HepG2 (cell line): ENCODE results near the gene TRIM4. TPM values are rescaled to one million over a fixed set of nuclear protein-coding genes. Genes with fewer than 3 reads are reported as not detected.

Source experiments
- ETV5 ChIP-seq: IDR thresholded peaks from 2 replicates; pipeline ENCODE4 v1.6.1; 2018; ENCODE audit warnings: missing biosample characterization, missing genetic modification reagents, inconsistent platforms, borderline replicate concordance
- FOXA1 ChIP-seq, 2 experiments: fragments of 450-650 bp in 1 of 2; sonication (generic) in 1 of 2; formaldehyde crosslinking in 1 of 2; IDR thresholded peaks; 2 replicates each; pipeline versions ENCODE4 v1.4.0 to v1.6.1; 2016 to 2020; ENCODE audit warnings: missing genetic modification reagents in 1 of 2
- FOXC1 ChIP-seq: sonication (generic); formaldehyde crosslinking; IDR thresholded peaks from 2 replicates; pipeline ENCODE4 v1.8.0; 2022; ENCODE audit warnings: mild to moderate bottlenecking, missing genetic modification reagents, borderline replicate concordance
- FOXJ3 ChIP-seq: sonication (generic); formaldehyde crosslinking; IDR thresholded peaks from 2 replicates; pipeline ENCODE4 v1.4.0; 2020; ENCODE audit warnings: missing genetic modification reagents, mild to moderate bottlenecking, borderline replicate concordance
- FOXO1 ChIP-seq: sonication (generic); formaldehyde crosslinking; IDR thresholded peaks from 2 replicates; pipeline ENCODE4 v1.4.0; 2020; ENCODE audit warnings: missing genetic modification reagents
- GATAD2A ChIP-seq: IDR thresholded peaks from 2 replicates; pipeline ENCODE4 v1.6.1; 2016
- HDAC2 ChIP-seq: sonication (generic); formaldehyde crosslinking; IDR thresholded peaks from 2 replicates; pipeline ENCODE4 v1.4.0; 2020; ENCODE audit warnings: missing genetic modification reagents
- KLF6 ChIP-seq: IDR thresholded peaks from 2 replicates; pipeline ENCODE4 v1.8.0; 2016; ENCODE audit warnings: missing biosample characterization, missing genetic modification reagents
- MIER3 ChIP-seq: IDR thresholded peaks from 2 replicates; pipeline ENCODE4 v1.6.1; 2016; ENCODE audit warnings: missing compliant biosample characterization, borderline replicate concordance
- MIXL1 ChIP-seq: IDR thresholded peaks from 2 replicates; pipeline ENCODE4 v1.6.1; 2016
- NFE2L2 ChIP-seq: fragments of 150-350 bp; IDR thresholded peaks from 2 replicates; pipeline ENCODE4 v1.6.1; 2014; ENCODE audit warnings: low read length
- ZMYM4 ChIP-seq: sonication (generic); formaldehyde crosslinking; IDR thresholded peaks from 2 replicates; pipeline ENCODE4 v1.8.1; 2023; ENCODE audit warnings: mild to moderate bottlenecking, missing genetic modification reagents
- ZNF180 ChIP-seq: sonication (generic); formaldehyde crosslinking; IDR thresholded peaks from 2 replicates; pipeline ENCODE4 v1.4.0; 2020; ENCODE audit warnings: low read depth, missing genetic modification reagents, borderline replicate concordance
- polyA plus RNA-seq, 8 experiments: library from polyadenylated mRNA; depleted of rRNA in 3 of 8; stranded (reverse) in 7 of 8; unstranded in 1 of 8; fragments of >200 nt; fragmentation: Illumina TruSeq in 4 of 8; extraction: Trizol in 4 of 8; gene quantifications; 2 replicates each; pipeline versions ENCODE4 v1.2.1 to v1.2.3, GENCODE V29; 2011 to 2016; ENCODE audit warnings: low read depth in 4 of 8, missing spikeins in 1 of 8, mixed read lengths in 1 of 8; ENCODE audit not compliant: insufficient read depth in 1 of 8
- total RNA-seq, 5 experiments: library from RNA; depleted of rRNA; stranded (reverse); fragments of >200 nt; fragmentation: Illumina TruSeq; extraction: Trizol; gene quantifications; 2 replicates each; pipeline ENCODE4 v1.2.3, GENCODE V29; 2016; ENCODE audit warnings: low read depth in 1 of 5
- TF ChIP-seq, protein P1 (sequence below): sonication (generic); formaldehyde crosslinking; IDR thresholded peaks from 2 replicates; pipeline ENCODE4 v1.5.0; 2020; ENCODE audit warnings: missing genetic modification reagents
- TF ChIP-seq, protein P2 (sequence below): IDR thresholded peaks from 2 replicates; pipeline ENCODE4 v1.6.1; 2018; ENCODE audit warnings: missing genetic modification reagents, mild to moderate bottlenecking, missing compliant biosample characterization
- TF ChIP-seq, protein P3 (sequence below): IDR thresholded peaks from 2 replicates; pipeline ENCODE4 v1.6.1; 2016
- TF ChIP-seq, protein P4 (sequence below): IDR thresholded peaks from 2 replicates; pipeline ENCODE4 v1.6.1; 2016; ENCODE audit warnings: mild to moderate bottlenecking, missing biosample characterization, missing genetic modification reagents
- TF ChIP-seq, protein P5 (sequence below): sonication (generic); formaldehyde crosslinking; IDR thresholded peaks from 2 replicates; pipeline ENCODE4 v1.8.0; 2022; ENCODE audit warnings: missing genetic modification reagents, low read depth, mild to moderate bottlenecking, borderline replicate concordance
- TF ChIP-seq, protein P6 (sequence below), 2 experiments: sonication (generic) in 1 of 2; formaldehyde crosslinking in 1 of 2; IDR thresholded peaks; 2 replicates each; pipeline versions ENCODE4 v1.5.1 to v1.6.1; 2011 to 2020; ENCODE audit warnings: borderline replicate concordance in 1 of 2, low read depth in 1 of 2, low read length in 1 of 2, mild to moderate bottlenecking in 1 of 2, missing genetic modification reagents in 1 of 2, moderate library complexity in 1 of 2
- TF ChIP-seq, protein P7 (sequence below): sonication (generic); formaldehyde crosslinking; IDR thresholded peaks from 2 replicates; pipeline ENCODE4 v1.4.0; 2020; ENCODE audit warnings: missing genetic modification reagents, mild to moderate bottlenecking, borderline replicate concordance

The TRIM4 gene
- total and polyA plus RNA-seq, 2 of the 13 experiments (the other 11 are each of a cell fraction or from before 2014, with no cell fraction given), result 17.6 to 21.7 TPM

DNA sequence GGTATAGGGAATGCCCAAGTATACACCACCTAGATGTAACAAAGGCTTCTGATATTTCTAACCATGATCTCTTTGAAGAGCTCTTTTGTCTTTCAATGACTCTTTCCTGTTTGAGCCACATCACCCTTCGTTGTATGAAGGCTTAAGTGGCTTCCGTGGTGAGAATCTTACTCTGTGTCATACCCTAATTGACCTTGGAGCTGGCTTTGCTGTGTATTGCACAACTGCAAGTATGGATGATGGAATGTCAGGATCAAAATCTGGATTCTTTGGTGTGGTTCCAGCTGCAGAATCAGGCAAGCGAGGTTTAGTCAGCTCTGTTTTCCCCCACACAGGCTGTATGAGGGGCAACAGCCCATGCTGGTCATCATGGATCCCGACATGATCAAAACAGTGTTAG lies 75.5 kb downstream of the TRIM4 start (continued):
- peak; percentile 90 for TF ChIP-seq GATAD2A
- no peak for TF ChIP-seq ZNF180
- TF ChIP-seq, protein P1, sequence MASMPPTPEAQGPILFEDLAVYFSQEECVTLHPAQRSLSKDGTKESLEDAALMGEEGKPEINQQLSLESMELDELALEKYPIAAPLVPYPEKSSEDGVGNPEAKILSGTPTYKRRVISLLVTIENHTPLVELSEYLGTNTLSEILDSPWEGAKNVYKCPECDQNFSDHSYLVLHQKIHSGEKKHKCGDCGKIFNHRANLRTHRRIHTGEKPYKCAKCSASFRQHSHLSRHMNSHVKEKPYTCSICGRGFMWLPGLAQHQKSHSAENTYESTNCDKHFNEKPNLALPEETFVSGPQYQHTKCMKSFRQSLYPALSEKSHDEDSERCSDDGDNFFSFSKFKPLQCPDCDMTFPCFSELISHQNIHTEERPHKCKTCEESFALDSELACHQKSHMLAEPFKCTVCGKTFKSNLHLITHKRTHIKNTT (CRISPR knock-in tag), result no peak
- TF ChIP-seq, protein P2, sequence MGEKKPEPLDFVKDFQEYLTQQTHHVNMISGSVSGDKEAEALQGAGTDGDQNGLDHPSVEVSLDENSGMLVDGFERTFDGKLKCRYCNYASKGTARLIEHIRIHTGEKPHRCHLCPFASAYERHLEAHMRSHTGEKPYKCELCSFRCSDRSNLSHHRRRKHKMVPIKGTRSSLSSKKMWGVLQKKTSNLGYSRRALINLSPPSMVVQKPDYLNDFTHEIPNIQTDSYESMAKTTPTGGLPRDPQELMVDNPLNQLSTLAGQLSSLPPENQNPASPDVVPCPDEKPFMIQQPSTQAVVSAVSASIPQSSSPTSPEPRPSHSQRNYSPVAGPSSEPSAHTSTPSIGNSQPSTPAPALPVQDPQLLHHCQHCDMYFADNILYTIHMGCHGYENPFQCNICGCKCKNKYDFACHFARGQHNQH (CRISPR knock-in tag), result no peak
- TF ChIP-seq, protein P3, sequence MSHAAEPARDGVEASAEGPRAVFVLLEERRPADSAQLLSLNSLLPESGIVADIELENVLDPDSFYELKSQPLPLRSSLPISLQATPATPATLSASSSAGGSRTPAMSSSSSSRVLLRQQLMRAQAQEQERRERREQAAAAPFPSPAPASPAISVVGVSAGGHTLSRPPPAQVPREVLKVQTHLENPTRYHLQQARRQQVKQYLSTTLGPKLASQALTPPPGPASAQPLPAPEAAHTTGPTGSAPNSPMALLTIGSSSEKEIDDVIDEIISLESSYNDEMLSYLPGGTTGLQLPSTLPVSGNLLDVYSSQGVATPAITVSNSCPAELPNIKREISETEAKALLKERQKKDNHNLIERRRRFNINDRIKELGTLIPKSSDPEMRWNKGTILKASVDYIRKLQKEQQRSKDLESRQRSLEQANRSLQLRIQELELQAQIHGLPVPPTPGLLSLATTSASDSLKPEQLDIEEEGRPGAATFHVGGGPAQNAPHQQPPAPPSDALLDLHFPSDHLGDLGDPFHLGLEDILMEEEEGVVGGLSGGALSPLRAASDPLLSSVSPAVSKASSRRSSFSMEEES (CRISPR knock-in tag), result peak; percentile 44; the same call in 1 of the 2 replicates
- TF ChIP-seq, protein P4, sequence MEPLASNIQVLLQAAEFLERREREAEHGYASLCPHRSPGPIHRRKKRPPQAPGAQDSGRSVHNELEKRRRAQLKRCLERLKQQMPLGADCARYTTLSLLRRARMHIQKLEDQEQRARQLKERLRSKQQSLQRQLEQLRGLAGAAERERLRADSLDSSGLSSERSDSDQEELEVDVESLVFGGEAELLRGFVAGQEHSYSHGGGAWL, result no peak
- TF ChIP-seq NFE2L2, result no peak
- TF ChIP-seq, protein P5, sequence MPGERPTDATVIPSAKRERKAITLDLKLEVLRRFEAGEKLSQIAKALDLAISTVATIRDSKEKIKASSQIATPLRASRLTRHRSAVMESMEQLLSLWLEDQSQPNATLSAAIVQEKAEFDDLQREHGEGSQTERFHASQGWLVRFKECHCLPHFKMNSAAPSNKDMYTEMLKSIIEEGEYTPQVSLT, result no peak
- TF ChIP-seq FOXA1 (IDR thresholded peaks at IDR 0.05), result no peak
- TF ChIP-seq FOXA1 (CRISPR knock-in tag; IDR thresholded peaks at IDR 0.05), result 0 out of 2 replicates have a peak, but pooled peaks have one; percentile 12
- TF ChIP-seq HDAC2 (CRISPR knock-in tag), result peak; percentile 74
- TF ChIP-seq FOXC1, result no peak
- peak; percentile 38; the same call in 1 of the 2 replicates for TF ChIP-seq ETV5 (CRISPR knock-in tag)
- TF ChIP-seq MIXL1 (CRISPR knock-in tag), result peak; percentile 73; the same call in 1 of the 2 replicates
- 0 out of 2 replicates have a peak, but pooled peaks have one; percentile 23 for TF ChIP-seq FOXO1 (CRISPR knock-in tag)
- peak; percentile 15; the same call in 1 of the 2 replicates for TF ChIP-seq FOXJ3 (CRISPR knock-in tag)
- TF ChIP-seq, protein P6, sequence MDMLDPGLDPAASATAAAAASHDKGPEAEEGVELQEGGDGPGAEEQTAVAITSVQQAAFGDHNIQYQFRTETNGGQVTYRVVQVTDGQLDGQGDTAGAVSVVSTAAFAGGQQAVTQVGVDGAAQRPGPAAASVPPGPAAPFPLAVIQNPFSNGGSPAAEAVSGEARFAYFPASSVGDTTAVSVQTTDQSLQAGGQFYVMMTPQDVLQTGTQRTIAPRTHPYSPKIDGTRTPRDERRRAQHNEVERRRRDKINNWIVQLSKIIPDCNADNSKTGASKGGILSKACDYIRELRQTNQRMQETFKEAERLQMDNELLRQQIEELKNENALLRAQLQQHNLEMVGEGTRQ (IDR thresholded peaks at IDR 0.05; ENCODE audit: low read depth, low read length), result no peak
- TF ChIP-seq, protein P6 (CRISPR knock-in tag; IDR thresholded peaks at IDR 0.05; ENCODE audit: borderline replicate concordance), result no peak
- TF ChIP-seq, protein P7, sequence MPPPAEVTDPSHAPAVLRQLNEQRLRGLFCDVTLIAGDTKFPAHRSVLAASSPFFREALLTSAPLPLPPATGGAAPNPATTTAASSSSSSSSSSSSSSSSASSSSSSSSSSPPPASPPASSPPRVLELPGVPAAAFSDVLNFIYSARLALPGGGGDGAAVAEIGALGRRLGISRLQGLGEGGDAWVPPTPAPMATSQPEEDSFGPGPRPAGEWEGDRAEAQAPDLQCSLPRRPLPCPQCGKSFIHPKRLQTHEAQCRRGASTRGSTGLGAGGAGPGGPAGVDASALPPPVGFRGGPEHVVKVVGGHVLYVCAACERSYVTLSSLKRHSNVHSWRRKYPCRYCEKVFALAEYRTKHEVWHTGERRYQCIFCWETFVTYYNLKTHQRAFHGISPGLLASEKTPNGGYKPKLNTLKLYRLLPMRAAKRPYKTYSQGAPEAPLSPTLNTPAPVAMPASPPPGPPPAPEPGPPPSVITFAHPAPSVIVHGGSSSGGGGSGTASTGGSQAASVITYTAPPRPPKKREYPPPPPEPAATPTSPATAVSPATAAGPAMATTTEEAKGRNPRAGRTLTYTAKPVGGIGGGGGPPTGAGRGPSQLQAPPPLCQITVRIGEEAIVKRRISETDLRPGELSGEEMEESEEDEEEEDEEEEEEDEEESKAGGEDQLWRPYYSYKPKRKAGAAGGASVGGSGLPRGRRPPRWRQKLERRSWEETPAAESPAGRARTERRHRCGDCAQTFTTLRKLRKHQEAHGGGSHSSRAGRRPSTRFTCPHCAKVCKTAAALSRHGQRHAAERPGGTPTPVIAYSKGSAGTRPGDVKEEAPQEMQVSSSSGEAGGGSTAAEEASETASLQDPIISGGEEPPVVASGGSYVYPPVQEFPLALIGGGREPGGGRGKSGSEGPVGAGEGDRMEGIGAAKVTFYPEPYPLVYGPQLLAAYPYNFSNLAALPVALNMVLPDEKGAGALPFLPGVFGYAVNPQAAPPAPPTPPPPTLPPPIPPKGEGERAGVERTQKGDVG (CRISPR knock-in tag), result no peak
- peak; percentile 33; the same call in 1 of the 2 replicates for TF ChIP-seq ZMYM4 (CRISPR knock-in tag)
- TF ChIP-seq MIER3 (CRISPR knock-in tag), result peak; percentile 34; the same call in 1 of the 2 replicates
- TF ChIP-seq KLF6 (CRISPR knock-in tag), result 0 out of 2 replicates have a peak, but pooled peaks have one; percentile 47
